HepG2 (cell line): ENCODE data around the gene RAB29. TPM values are rescaled to one million over a fixed set of nuclear protein-coding genes. Genes with fewer than 3 reads are reported as not detected.

Experiments
- ATF7 ChIP-seq, 2 experiments: fragments of 450-650 bp in 1 of 2; sonication (generic) in 1 of 2; formaldehyde crosslinking in 1 of 2; IDR thresholded peaks; 2 replicates each; pipeline versions ENCODE4 v1.4.0 to v1.6.1; 2016 to 2020; ENCODE audit warnings: antibody characterized with exemption in 1 of 2, mild to moderate bottlenecking in 1 of 2, missing genetic modification reagents in 1 of 2
- ESRRA ChIP-seq: sonication (generic); formaldehyde crosslinking; IDR thresholded peaks from 2 replicates; pipeline ENCODE4 v1.5.1; 2020; ENCODE audit warnings: mild to moderate bottlenecking, low read depth, missing genetic modification reagents
- HDAC1 ChIP-seq: sonication (generic); formaldehyde crosslinking; IDR thresholded peaks from 2 replicates; pipeline ENCODE4 v1.5.1; 2020; ENCODE audit warnings: mild to moderate bottlenecking, missing genetic modification reagents
- HNRNPH1 ChIP-seq: fragments of 200-400 bp; formaldehyde crosslinking; optimal IDR thresholded peaks from 2 replicates; pipeline ENCODE3; 2017; ENCODE audit warnings: mild to moderate bottlenecking, low read depth, low read length
- MAZ ChIP-seq, 2 experiments: sonication (generic) in 1 of 2; formaldehyde crosslinking in 1 of 2; IDR thresholded peaks; 2 replicates each; pipeline versions ENCODE4 v1.5.0 to v1.6.1; 2012 to 2020; ENCODE audit warnings: low read depth in 2 of 2, mild to moderate bottlenecking in 2 of 2, borderline replicate concordance in 1 of 2, improper control_type of control experiment in 1 of 2, low read length in 1 of 2, missing genetic modification reagents in 1 of 2, moderate library complexity in 1 of 2
- MXD4 ChIP-seq: IDR thresholded peaks from 2 replicates; pipeline ENCODE4 v1.6.1; 2016; ENCODE audit warnings: mild to moderate bottlenecking, missing biosample characterization, missing genetic modification reagents
- NKX3-1 ChIP-seq: sonication (generic); formaldehyde crosslinking; IDR thresholded peaks from 2 replicates; pipeline ENCODE4 v1.5.0; 2020; ENCODE audit warnings: missing genetic modification reagents
- THAP11 ChIP-seq: IDR thresholded peaks from 2 replicates; pipeline ENCODE4 v1.6.1; 2016; ENCODE audit warnings: missing biosample characterization, missing genetic modification reagents
- YEATS2 ChIP-seq: sonication (generic); formaldehyde crosslinking; IDR thresholded peaks from 2 replicates; pipeline ENCODE4 v1.4.0; 2020; ENCODE audit warnings: missing genetic modification reagents, borderline replicate concordance
- ZBTB1 ChIP-seq: sonication (generic); formaldehyde crosslinking; IDR thresholded peaks from 2 replicates; pipeline ENCODE4 v1.4.0; 2020; ENCODE audit warnings: missing genetic modification reagents, borderline replicate concordance
- ZNF557 ChIP-seq: sonication (generic); formaldehyde crosslinking; IDR thresholded peaks from 2 replicates; pipeline ENCODE4 v1.4.0; 2020; ENCODE audit warnings: missing genetic modification reagents
- ZNF746 ChIP-seq: sonication (generic); formaldehyde crosslinking; IDR thresholded peaks from 2 replicates; pipeline ENCODE4 v1.8.0; 2022; ENCODE audit warnings: mild to moderate bottlenecking, missing genetic modification reagents
- ZNF816 ChIP-seq: sonication (generic); formaldehyde crosslinking; IDR thresholded peaks from 2 replicates; pipeline ENCODE4 v1.8.0; 2022; ENCODE audit warnings: missing genetic modification reagents, mild to moderate bottlenecking, borderline replicate concordance
- polyA plus RNA-seq, 8 experiments: library from polyadenylated mRNA; depleted of rRNA in 3 of 8; stranded (reverse) in 7 of 8; unstranded in 1 of 8; fragments of >200 nt; fragmentation: Illumina TruSeq in 4 of 8; extraction: Trizol in 4 of 8; gene quantifications; 2 replicates each; pipeline versions ENCODE4 v1.2.1 to v1.2.3, GENCODE V29; 2011 to 2016; ENCODE audit warnings: low read depth in 4 of 8, missing spikeins in 1 of 8, mixed read lengths in 1 of 8; ENCODE audit not compliant: insufficient read depth in 1 of 8
- total RNA-seq, 5 experiments: library from RNA; depleted of rRNA; stranded (reverse); fragments of >200 nt; fragmentation: Illumina TruSeq; extraction: Trizol; gene quantifications; 2 replicates each; pipeline ENCODE4 v1.2.3, GENCODE V29; 2016; ENCODE audit warnings: low read depth in 1 of 5
- TF ChIP-seq, protein P1 (sequence below): sonication (generic); formaldehyde crosslinking; conservative IDR thresholded peaks from 2 replicates; pipeline ENCODE4 v1.4.0; 2020; ENCODE audit warnings: mild to moderate bottlenecking, missing genetic modification reagents, moderate library complexity
- TF ChIP-seq, protein P2 (sequence below): sonication (generic); formaldehyde crosslinking; IDR thresholded peaks from 2 replicates; pipeline ENCODE4 v1.4.0; 2020; ENCODE audit warnings: low read depth, mild to moderate bottlenecking, missing genetic modification reagents
- TF ChIP-seq, protein P3 (sequence below): sonication (generic); IDR thresholded peaks from 2 replicates; pipeline ENCODE4 v1.6.1; 2016; ENCODE audit warnings: low read depth, borderline replicate concordance
- TF ChIP-seq, protein P4 (sequence below): sonication (generic); formaldehyde crosslinking; IDR thresholded peaks from 2 replicates; pipeline ENCODE4 v1.4.0; 2020; ENCODE audit warnings: missing genetic modification reagents, low read depth, mild to moderate bottlenecking, borderline replicate concordance
- TF ChIP-seq, protein P5 (sequence below): sonication (generic); formaldehyde crosslinking; IDR thresholded peaks from 2 replicates; pipeline ENCODE4 v1.4.0; 2020; ENCODE audit warnings: missing genetic modification reagents

The RAB29 gene
- total and polyA plus RNA-seq, 2 of the 13 experiments (the other 11 are each of a cell fraction or from before 2014, with no cell fraction given), result 8.7 to 10.1 TPM

DNA sequence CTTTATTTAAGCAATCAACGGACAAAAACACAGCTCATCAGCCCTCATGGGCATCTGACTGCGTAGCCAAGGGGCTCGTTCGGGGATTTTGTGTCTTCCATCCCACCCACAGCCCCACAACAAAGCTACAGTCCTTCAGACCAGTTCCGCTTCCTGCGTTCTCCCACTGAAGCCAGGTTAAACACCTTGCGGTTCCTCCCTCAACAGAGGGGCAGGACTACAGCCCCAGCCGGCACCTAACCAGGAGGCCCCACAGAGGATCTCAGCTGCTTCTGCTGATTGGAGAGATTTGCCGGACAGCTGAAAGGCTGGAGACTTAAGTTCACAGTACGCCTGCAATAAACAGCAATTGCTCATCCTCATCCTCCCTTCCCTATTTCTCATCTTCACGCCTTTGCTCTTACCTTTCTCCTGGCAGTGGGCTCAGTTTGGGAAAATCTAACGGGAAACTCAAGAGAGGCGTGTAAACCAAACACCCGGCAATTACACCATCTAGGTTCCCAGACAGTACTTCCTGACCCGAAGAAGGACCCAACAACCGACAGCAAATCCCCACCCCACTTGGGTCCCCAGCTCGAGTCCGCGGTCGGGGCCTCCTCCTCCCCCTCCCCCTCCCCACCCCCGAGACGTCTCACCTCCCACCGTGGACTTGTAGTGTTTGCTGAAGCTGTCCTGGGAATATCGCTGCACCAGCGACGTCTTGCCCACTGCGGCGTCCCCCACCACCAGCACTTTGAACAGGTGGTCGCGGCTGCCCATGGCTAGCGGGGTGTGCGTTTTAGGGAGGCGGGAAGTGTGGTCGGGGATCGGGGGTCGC lies 876 bp downstream of the RAB29 start (continued):
- TF ChIP-seq THAP11 (CRISPR knock-in tag) (peak; percentile 59), ZNF816 (CRISPR knock-in tag) (0 out of 2 replicates have a peak, but pooled peaks have one; percentile 38), YEATS2 (CRISPR knock-in tag) (no peak), MXD4 (CRISPR knock-in tag) (no peak), HDAC1 (CRISPR knock-in tag) (peak; percentile 56; the same call in 1 of the 2 replicates), ESRRA (CRISPR knock-in tag) (0 out of 2 replicates have a peak, but pooled peaks have one; percentile 24), ZNF557 (CRISPR knock-in tag) (no peak), ZBTB1 (no peak), HNRNPH1 (no peak), NKX3-1 (CRISPR knock-in tag) (no peak), MAZ (IDR thresholded peaks at IDR 0.05; ENCODE audit: borderline replicate concordance, low read depth, low read length) (no peak), MAZ (CRISPR knock-in tag; IDR thresholded peaks at IDR 0.05; ENCODE audit: low read depth) (0 out of 2 replicates have a peak, but pooled peaks have one; percentile 19), ATF7 (IDR thresholded peaks at IDR 0.05) (no peak), ATF7 (CRISPR knock-in tag; IDR thresholded peaks at IDR 0.05) (0 out of 2 replicates have a peak, but pooled peaks have one; percentile 9), ZNF746 (no peak)
- TF ChIP-seq, protein P1, sequence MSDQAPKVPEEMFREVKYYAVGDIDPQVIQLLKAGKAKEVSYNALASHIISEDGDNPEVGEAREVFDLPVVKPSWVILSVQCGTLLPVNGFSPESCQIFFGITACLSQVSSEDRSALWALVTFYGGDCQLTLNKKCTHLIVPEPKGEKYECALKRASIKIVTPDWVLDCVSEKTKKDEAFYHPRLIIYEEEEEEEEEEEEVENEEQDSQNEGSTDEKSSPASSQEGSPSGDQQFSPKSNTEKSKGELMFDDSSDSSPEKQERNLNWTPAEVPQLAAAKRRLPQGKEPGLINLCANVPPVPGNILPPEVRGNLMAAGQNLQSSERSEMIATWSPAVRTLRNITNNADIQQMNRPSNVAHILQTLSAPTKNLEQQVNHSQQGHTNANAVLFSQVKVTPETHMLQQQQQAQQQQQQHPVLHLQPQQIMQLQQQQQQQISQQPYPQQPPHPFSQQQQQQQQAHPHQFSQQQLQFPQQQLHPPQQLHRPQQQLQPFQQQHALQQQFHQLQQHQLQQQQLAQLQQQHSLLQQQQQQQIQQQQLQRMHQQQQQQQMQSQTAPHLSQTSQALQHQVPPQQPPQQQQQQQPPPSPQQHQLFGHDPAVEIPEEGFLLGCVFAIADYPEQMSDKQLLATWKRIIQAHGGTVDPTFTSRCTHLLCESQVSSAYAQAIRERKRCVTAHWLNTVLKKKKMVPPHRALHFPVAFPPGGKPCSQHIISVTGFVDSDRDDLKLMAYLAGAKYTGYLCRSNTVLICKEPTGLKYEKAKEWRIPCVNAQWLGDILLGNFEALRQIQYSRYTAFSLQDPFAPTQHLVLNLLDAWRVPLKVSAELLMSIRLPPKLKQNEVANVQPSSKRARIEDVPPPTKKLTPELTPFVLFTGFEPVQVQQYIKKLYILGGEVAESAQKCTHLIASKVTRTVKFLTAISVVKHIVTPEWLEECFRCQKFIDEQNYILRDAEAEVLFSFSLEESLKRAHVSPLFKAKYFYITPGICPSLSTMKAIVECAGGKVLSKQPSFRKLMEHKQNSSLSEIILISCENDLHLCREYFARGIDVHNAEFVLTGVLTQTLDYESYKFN (CRISPR knock-in tag), result 0 out of 2 replicates have a peak, but pooled peaks have one; percentile 14
- TF ChIP-seq, protein P2, sequence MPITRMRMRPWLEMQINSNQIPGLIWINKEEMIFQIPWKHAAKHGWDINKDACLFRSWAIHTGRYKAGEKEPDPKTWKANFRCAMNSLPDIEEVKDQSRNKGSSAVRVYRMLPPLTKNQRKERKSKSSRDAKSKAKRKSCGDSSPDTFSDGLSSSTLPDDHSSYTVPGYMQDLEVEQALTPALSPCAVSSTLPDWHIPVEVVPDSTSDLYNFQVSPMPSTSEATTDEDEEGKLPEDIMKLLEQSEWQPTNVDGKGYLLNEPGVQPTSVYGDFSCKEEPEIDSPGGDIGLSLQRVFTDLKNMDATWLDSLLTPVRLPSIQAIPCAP (CRISPR knock-in tag), result no peak
- TF ChIP-seq, protein P3, sequence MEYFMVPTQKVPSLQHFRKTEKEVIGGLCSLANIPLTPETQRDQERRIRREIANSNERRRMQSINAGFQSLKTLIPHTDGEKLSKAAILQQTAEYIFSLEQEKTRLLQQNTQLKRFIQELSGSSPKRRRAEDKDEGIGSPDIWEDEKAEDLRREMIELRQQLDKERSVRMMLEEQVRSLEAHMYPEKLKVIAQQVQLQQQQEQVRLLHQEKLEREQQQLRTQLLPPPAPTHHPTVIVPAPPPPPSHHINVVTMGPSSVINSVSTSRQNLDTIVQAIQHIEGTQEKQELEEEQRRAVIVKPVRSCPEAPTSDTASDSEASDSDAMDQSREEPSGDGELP, result peak; percentile 88; the same call in 1 of the 2 replicates
- TF ChIP-seq, protein P4, sequence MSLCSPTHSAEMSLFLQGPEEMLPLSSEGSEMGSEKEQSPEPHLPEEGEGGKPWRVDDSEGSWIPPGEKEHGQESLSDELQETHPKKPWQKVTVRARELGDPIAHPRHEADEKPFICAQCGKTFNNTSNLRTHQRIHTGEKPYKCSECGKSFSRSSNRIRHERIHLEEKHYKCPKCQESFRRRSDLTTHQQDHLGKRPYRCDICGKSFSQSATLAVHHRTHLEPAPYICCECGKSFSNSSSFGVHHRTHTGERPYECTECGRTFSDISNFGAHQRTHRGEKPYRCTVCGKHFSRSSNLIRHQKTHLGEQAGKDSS (CRISPR knock-in tag), result no peak
- TF ChIP-seq, protein P5, sequence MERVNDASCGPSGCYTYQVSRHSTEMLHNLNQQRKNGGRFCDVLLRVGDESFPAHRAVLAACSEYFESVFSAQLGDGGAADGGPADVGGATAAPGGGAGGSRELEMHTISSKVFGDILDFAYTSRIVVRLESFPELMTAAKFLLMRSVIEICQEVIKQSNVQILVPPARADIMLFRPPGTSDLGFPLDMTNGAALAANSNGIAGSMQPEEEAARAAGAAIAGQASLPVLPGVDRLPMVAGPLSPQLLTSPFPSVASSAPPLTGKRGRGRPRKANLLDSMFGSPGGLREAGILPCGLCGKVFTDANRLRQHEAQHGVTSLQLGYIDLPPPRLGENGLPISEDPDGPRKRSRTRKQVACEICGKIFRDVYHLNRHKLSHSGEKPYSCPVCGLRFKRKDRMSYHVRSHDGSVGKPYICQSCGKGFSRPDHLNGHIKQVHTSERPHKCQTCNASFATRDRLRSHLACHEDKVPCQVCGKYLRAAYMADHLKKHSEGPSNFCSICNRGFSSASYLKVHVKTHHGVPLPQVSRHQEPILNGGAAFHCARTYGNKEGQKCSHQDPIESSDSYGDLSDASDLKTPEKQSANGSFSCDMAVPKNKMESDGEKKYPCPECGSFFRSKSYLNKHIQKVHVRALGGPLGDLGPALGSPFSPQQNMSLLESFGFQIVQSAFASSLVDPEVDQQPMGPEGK (CRISPR knock-in tag), result peak; percentile 27
